HUES48 (cell line): ENCODE data around the gene JAK1.
"Not testable (repeated sequence)": the region's sequence is repeated elsewhere in the genome, so short reads cannot be mapped to it uniquely, and the experiment has no call there.

Source experiments
- H3K27ac ChIP-seq: one replicate; pipeline ENCODE4 v1.7.0; 2013; ENCODE audit warnings: low read depth, low read length, inconsistent platforms
- H3K27me3 ChIP-seq: 2 replicates; pipeline ENCODE4 v1.6.1; 2013; ENCODE audit warnings: mild to moderate bottlenecking, low read length; ENCODE audit not compliant: control insufficient read depth, insufficient read depth
- H3K36me3 ChIP-seq: 2 replicates; pipeline ENCODE4 v1.6.1; 2013; ENCODE audit warnings: low read length; ENCODE audit not compliant: control insufficient read depth, insufficient read depth
- H3K4me1 ChIP-seq: 2 replicates; pipeline ENCODE4 v1.6.1; 2013; ENCODE audit warnings: mild to moderate bottlenecking, low read length; ENCODE audit not compliant: control insufficient read depth, insufficient read depth
- H3K4me3 ChIP-seq: 2 replicates; pipeline ENCODE4 v1.5.1; 2013; ENCODE audit warnings: mild to moderate bottlenecking, low read depth, low read length
- H3K9ac ChIP-seq: 2 replicates; pipeline ENCODE4 v1.6.1; 2013; ENCODE audit warnings: mild to moderate bottlenecking, low read depth, low read length, moderate library complexity
- H3K9me3 ChIP-seq: 2 replicates; pipeline ENCODE4 v1.6.1; 2013; ENCODE audit warnings: low read length; ENCODE audit not compliant: control insufficient read depth, insufficient read depth

JAK1 gene

GRCh38 chr1:64998425-64998948, 32.1 kb upstream of the JAK1 start:
- not testable (repeated sequence) for H3K9ac ChIP-seq, H3K4me1 ChIP-seq, H3K9me3 ChIP-seq, H3K36me3 ChIP-seq, H3K4me3 ChIP-seq, H3K27ac ChIP-seq
- peaks cover 31% of the 10 kb centered on the region for H3K27me3 ChIP-seq

GRCh38 chr1:64996541-64997257, 30.4 kb upstream of the JAK1 start:
- Histone ChIP-seq H3K36me3 (no peaks in the 10 kb centered on the region), H3K4me1 (peaks cover 3% of the 10 kb centered on the region; the same call in 1 of the 2 replicates), H3K27ac (no peak overlapping the region), H3K9me3 (peaks cover 4% of the 10 kb centered on the region; the same call in 1 of the 2 replicates), H3K27me3 (peaks cover 13% of the 10 kb centered on the region), H3K4me3 (no peak overlapping the region), H3K9ac (no peak overlapping the region)

- Histone ChIP-seq H3K27me3 (0 out of 2 replicates have a peak, but pooled peaks cover 3% of the 10 kb centered on the region), H3K9ac (no peak overlapping the region)
Measured at GRCh38 chr1:64995316-64995715, 29.0 kb upstream of the JAK1 start.

GRCh38 chr1:64986903-64987871, 20.8 kb upstream of the JAK1 start:
- H3K36me3 ChIP-seq, result no peaks in the 10 kb centered on the region
- H3K9me3 ChIP-seq, result no peaks in the 10 kb centered on the region
- no peak overlapping the region for H3K4me3 ChIP-seq
- no peaks in the 10 kb centered on the region for H3K4me1 ChIP-seq
- no peak overlapping the region for H3K9ac ChIP-seq
- H3K27me3 ChIP-seq, result no peaks in the 10 kb centered on the region
- no peak overlapping the region for H3K27ac ChIP-seq

More at GRCh38 chr1:64995316-64995715, 29.0 kb upstream of the JAK1 start:
- Histone ChIP-seq H3K9me3 (peaks cover 4% of the 10 kb centered on the region; the same call in 1 of the 2 replicates), H3K36me3 (no peaks in the 10 kb centered on the region), H3K27ac (no peak overlapping the region), H3K4me1 (no peaks in the 10 kb centered on the region), H3K4me3 (no peak overlapping the region)

- Histone ChIP-seq H3K4me1 (no peaks in the 10 kb centered on the region), H3K27me3 (no peaks in the 10 kb centered on the region), H3K36me3 (no peaks in the 10 kb centered on the region), H3K4me3 (no peak overlapping the region), H3K9ac (no peak overlapping the region), H3K9me3 (no peaks in the 10 kb centered on the region), H3K27ac (no peak overlapping the region)
Measured at GRCh38 chr1:64984737-64985136, 18.4 kb upstream of the JAK1 start.

GRCh38 chr1:64984106-64984505, 17.8 kb upstream of the JAK1 start:
- no peak overlapping the region for H3K27ac ChIP-seq
- H3K27me3 ChIP-seq, result no peaks in the 10 kb centered on the region
- H3K36me3 ChIP-seq, result no peaks in the 10 kb centered on the region
- no peaks in the 10 kb centered on the region for H3K4me1 ChIP-seq
- H3K9ac ChIP-seq, result no peak overlapping the region
- H3K9me3 ChIP-seq, result no peaks in the 10 kb centered on the region
- H3K4me3 ChIP-seq, result no peak overlapping the region

- H3K27me3 ChIP-seq, result no peaks in the 10 kb centered on the region
- no peaks in the 10 kb centered on the region for H3K9me3 ChIP-seq
- no peak overlapping the region for H3K9ac ChIP-seq
- no peaks in the 10 kb centered on the region for H3K4me1 ChIP-seq
- H3K27ac ChIP-seq, result no peak overlapping the region
- H3K4me3 ChIP-seq, result no peak overlapping the region
- H3K36me3 ChIP-seq, result no peaks in the 10 kb centered on the region
Measured at GRCh38 chr1:64983110-64983509, 16.8 kb upstream of the JAK1 start.

- H3K9me3 ChIP-seq, result no peaks in the 10 kb centered on the region
- H3K9ac ChIP-seq, result no peak overlapping the region
- H3K4me3 ChIP-seq, result no peak overlapping the region
- no peak overlapping the region for H3K27ac ChIP-seq
- no peaks in the 10 kb centered on the region for H3K4me1 ChIP-seq
- H3K27me3 ChIP-seq, result no peaks in the 10 kb centered on the region
- no peaks in the 10 kb centered on the region for H3K36me3 ChIP-seq
Measured at GRCh38 chr1:64981601-64982533, 15.5 kb upstream of the JAK1 start.

GRCh38 chr1:64980745-64981600, 14.6 kb upstream of the JAK1 start:
- H3K27ac ChIP-seq, result no peak overlapping the region
- no peaks in the 10 kb centered on the region for H3K9me3 ChIP-seq
- H3K27me3 ChIP-seq, result no peaks in the 10 kb centered on the region
- H3K9ac ChIP-seq, result no peak overlapping the region
- H3K4me3 ChIP-seq, result no peak overlapping the region
- no peaks in the 10 kb centered on the region for H3K36me3 ChIP-seq
- no peaks in the 10 kb centered on the region for H3K4me1 ChIP-seq

- Histone ChIP-seq H3K4me3 (no peak overlapping the region), H3K27me3 (no peaks in the 10 kb centered on the region), H3K9ac (no peak overlapping the region), H3K9me3 (no peaks in the 10 kb centered on the region), H3K4me1 (no peaks in the 10 kb centered on the region), H3K36me3 (no peaks in the 10 kb centered on the region), H3K27ac (no peak overlapping the region)
Measured at GRCh38 chr1:64979358-64979757, 13.0 kb upstream of the JAK1 start.
